Dermis blood vessel endothelial cell (primary cell): ENCODE measurements around the gene TIPIN. TPM values are rescaled to one million over a fixed set of nuclear protein-coding genes. Genes with fewer than 3 reads are reported as not detected.
"Not testable (repeated sequence)": the region's sequence is repeated elsewhere in the genome, so short reads cannot be mapped to it uniquely, and the experiment has no call there.

Experiments used
- DNase-seq: peaks from one replicate; pipeline ENCODE4 v3.0.0; 2010
- total RNA-seq: library from RNA; depleted of rRNA; stranded (reverse); fragments of >200 nt; gene quantifications from 2 replicates; pipeline ENCODE4 v1.2.3, GENCODE V29; 2014

Gene TIPIN, protein sequence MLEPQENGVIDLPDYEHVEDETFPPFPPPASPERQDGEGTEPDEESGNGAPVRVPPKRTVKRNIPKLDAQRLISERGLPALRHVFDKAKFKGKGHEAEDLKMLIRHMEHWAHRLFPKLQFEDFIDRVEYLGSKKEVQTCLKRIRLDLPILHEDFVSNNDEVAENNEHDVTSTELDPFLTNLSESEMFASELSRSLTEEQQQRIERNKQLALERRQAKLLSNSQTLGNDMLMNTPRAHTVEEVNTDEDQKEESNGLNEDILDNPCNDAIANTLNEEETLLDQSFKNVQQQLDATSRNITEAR
- 7.8 and 12.4 TPM in 2 replicates for total RNA-seq

GRCh38 chr15:66356359-66357236 is at the start of gene TIPIN:
TSS of gene TIPIN (minus strand) at chr15:66356685. CDS start at chr15:66352947, 3,738 bp downstream.
- DNase-seq, result peak; percentile 98

DNA sequence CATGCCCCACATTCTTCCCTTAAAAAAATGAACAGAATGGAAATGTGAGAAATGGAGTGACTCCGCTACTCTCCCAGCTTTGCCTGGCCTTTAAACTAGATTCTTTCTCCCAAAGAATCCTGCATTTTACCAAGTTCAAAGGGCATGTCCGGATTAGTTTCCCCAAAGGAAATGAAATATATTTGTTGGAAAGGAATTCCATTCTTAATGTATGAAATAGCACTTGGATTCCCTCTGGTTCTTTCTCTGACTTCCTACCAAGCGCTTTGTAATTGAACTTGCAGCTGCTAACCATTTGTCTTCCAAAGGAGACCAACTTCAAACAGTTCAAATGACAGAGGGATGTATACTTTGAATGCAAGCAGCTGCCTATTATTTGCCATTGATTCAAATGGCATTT is 49.1 kb upstream of the TIPIN start:
- peak; percentile 80 for DNase-seq

DNA sequence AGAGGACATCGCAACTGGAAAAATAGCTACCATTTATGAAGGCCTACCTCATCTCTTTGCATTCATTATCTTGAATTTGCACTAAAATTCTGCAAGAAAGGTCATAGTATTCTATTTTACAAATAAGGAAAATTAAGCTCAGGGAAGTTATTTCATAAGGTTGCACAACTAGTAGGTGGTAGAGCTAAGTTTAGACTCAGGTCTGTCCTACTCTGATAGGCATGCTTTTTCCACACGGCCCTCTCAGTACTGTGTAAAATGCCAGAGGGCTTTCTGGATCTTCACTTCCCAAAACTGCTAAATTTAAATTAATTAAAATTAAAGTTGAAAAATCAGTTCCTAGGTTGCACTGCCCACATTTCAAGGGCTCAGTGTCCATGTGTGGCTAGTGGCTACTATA is 48.5 kb upstream of the TIPIN start:
- DNase-seq, result no peak

DNA sequence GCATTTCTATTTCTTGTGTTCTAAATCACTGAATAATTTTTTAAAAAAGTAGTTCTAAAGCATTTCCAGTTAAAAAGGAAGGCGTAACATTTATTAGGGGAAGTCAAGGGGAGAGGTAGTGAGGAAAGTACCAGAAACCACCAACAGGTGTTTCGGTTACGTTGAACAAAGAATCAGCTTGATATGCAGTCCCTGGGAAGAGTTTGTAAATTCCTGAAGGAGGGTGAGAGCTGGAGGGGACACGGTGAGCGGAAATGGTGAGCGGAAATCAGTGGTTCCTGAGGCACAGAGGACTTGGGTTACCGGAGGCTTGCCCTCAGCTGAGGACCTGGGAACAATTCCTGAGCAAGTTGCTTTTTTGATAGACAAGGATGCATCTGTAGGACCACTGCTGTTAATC is 48.0 kb upstream of the TIPIN start:
- peak; percentile 70 for DNase-seq

GRCh38 chr15:66404122-66404521 is 47.6 kb upstream of the TIPIN start:
- no peak for DNase-seq

DNA sequence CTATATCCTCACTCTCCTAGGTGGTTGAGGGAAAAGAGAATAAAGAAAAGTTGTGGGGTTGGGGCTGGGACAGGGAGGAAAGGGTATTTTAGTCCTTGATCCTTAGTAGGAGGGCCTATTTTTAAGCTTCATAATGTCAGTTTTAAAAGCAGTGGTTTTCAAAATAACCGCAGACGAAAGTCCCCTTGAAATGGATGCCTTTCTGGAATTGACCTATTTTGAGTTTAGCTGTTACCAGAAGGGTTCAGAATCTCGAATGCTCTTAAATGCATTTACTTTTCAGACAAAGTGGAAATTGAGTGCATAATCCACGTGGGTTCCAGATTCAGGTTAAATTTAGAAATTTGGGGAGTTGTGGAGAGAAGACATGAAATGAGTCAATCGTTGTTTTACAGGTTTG is 46.8 kb upstream of the TIPIN start:
- no peak for DNase-seq

GRCh38 chr15:66402761-66403284 is 46.3 kb upstream of the TIPIN start:
- DNase-seq, result no peak

- DNase-seq, result no peak
Observed at GRCh38 chr15:66401130-66402021, 44.9 kb upstream of the TIPIN start.

GRCh38 chr15:66400351-66400774 is 43.9 kb upstream of the TIPIN start:
- DNase-seq, result no peak

DNA sequence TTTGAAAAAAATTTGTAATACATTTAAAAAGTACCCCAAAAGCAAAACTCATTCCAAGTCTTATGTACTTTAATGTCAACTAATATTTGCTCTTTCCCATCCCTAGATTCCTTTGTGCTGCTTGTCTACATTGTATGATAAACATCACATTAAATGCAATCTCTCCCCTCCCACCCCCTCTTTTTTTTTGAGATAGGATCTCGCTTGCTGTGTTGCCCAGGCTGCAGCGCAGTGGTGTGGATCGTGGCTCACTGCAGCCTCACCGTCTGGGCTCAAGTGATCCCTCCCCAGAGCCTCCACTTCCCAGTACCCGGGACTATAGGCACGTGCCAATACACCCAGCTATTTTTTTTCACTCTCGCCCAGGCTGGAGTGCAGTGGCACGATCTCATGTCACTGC is 42.8 kb upstream of the TIPIN start:
- DNase-seq, result no peak

DNA sequence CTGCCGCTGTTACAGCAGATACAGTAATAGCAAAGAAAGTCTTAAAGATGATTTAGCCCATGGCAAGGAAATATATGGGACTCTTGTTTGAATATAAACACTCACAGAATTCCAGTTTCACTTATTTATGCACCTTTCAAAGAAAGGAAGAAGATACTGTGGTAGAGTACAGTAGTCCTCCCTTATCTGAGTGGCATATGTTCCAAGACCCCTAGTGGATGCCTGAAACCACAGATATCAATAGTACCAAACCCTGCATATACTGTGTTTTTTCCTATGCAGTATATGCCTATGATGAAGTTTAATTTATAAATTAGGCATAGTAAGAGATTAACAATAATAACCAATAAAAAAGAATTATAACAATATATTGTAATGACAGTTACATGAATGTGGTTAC is 38.4 kb upstream of the TIPIN start:
- no peak for DNase-seq

DNA sequence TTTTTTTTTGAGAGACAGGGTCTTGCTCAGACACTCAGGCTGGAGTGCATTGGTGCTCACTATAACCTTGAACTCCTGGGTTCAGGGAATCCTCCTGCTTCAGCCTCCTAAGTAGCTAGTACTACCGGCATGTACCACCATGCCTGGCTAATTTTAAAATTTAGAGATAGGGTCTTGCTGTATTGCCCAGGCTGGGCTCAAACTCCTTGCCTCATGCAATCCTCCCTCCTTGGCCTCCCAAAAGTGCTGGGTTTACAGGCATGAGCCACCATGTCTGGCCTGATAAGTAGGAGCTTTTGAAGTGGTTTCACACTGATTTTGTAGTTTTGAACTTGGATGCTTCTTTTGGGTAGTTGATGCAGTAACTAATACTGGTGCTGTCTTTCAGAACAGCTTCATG is 38.0 kb upstream of the TIPIN start:
- DNase-seq, result no peak

DNA sequence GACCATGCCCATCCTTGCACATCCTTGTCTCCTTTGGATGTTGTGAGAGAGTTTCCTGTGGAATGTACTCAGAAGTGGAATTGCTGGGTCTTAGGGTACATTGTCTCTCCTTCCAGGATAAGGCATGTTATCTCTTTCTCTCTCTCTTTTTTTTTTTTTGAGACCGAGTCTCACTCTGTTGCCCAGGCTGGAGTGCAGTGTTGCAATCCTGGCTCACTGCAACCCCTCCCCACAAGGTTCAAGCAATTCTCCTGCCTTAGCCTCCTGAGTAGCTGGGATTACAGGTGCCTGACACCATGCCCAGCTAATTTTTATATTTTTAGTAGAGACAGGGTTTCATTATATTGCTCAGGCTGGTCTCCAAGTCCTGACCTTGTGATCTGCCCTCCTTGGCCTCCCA is 36.6 kb upstream of the TIPIN start:
- not testable (repeated sequence) for DNase-seq

DNA sequence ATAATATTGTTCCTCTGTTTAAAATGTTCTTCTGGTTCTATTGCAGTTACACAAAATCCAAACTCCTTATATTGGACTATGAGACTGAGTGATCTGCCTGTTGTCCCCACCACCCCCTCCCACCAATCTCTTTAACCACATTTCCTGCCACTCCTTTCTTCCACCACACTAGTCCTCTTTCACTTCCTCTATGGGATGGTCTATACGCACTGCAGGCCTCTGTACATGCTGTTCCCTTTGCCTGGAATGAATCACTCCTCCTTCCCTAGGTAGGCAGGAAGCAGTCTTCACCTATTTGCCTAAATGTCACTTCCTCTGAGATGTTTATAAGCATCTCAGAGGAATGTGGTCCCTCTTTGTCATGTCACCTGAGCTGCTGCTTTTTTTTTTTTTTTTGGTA is 34.2 kb upstream of the TIPIN start:
- peak; percentile 23 for DNase-seq

DNA sequence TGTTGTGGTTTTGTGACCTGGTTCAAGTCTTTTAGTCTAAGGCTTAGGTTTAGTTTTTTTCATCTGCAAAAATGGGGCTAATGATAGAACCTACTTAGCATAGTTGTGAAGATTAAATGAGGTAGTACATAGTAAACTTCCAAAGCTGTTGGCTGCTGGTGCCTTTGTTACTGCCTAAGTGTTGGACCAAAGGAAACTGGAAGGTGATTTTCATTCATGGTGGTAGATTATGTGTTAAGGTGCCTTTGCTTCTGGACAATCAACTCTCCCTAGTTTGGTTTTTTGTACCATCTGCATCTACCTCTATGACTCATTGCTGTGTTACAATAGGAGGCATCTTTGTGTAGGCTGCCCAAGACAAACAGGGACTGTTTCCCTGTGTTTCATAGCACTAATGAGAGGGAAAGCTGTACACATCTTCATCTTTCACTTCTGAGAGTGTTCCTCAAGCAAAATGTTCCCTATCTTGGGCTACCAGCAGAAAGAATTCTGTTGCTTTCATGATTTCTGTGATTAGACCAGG is 33.4 kb upstream of the TIPIN start:
- DNase-seq, result peak; percentile 52

- DNase-seq, result no peak
Observed at GRCh38 chr15:66389098-66389858, 32.8 kb upstream of the TIPIN start.

DNA sequence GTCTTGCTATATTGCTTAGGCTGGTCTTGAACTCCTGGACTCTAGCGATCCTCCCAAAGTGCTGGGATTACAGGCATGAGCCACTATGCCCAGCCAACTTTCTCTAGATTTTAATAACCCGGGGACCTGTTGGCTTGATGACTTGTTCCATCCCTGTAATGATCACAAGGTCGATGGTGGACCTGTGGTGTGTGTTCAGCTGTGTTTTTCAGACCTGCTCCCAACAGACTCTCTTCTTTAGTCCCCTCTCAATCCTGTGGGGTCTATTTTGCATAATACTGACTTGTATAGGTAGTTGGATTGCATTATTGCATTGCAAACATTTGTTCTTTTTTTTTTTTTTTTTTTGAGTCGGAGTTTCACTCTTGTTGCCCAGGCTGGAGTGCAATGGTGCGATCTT is 32.1 kb upstream of the TIPIN start:
- no peak for DNase-seq

DNA sequence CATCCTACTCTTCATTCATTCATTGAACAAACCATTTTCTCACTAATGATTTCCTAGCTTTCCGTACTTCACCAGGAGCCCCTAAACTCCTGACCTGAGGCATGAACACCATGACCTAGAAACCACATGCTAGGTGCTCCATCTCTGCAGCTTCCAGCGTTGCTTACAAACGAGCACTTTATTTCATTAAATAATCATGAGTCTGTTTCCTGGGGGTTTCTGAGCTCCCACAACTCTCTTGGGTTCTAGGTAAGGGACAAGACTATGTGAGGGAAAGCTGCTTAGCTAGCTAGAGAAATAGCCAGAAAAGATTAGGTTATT is 31.5 kb upstream of the TIPIN start:
- DNase-seq, result no peak

- DNase-seq, result peak; percentile 83
Observed at GRCh38 chr15:66387163-66388042, 30.9 kb upstream of the TIPIN start.

- peak; percentile 98 for DNase-seq
Observed at GRCh38 chr15:66386204-66387123, 30.0 kb upstream of the TIPIN start, which contains the start of gene MAP2K1. TSS of gene MAP2K1 (plus strand) at chr15:66386912. CDS start at chr15:66387348, 436 bp downstream.
